ENCODE measurements around the gene TUBB.

DNA sequence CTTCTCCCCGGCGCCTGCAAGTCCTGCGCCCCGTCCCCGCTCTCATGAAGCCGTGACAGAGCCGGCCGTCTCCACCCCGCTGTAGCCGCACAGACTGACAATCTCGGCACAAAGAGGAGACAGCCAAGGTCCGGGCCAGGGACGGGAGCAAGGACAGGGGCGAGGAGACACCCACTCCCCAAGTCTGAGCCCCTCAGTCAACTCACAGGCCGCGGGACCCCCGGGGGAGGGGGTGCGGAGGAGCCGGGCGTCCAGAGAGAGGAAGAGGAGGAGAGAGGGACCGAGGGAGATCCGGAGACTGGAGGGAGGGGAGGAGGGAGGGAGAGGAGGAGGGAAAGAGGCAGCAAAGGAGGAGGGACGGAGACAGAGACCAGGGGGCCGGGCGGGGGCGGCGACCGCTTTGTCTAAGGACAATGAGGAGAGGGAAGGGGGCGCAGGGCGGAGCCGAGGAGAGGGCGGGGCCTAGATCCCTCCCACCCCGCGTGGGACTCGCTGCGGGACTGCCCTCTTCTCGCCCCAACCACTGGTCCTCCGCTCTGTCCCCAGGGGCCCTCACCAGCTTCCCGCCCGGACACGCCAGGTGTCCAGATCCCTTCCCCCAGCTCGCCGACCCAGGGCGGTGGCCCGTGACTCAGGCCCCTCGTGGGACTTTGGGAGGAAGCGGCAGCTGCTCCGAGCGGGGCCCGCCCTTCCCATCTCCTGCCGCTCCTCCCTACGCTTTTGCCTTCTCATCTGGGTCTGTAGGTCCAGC is 33.1 kb upstream of the TUBB start:
- no peak for TF ChIP-seq EZH2phosphoT487 (IDR thresholded peaks at IDR 0.05; ENCODE audit: low read length)
- TF ChIP-seq, protein P1, sequence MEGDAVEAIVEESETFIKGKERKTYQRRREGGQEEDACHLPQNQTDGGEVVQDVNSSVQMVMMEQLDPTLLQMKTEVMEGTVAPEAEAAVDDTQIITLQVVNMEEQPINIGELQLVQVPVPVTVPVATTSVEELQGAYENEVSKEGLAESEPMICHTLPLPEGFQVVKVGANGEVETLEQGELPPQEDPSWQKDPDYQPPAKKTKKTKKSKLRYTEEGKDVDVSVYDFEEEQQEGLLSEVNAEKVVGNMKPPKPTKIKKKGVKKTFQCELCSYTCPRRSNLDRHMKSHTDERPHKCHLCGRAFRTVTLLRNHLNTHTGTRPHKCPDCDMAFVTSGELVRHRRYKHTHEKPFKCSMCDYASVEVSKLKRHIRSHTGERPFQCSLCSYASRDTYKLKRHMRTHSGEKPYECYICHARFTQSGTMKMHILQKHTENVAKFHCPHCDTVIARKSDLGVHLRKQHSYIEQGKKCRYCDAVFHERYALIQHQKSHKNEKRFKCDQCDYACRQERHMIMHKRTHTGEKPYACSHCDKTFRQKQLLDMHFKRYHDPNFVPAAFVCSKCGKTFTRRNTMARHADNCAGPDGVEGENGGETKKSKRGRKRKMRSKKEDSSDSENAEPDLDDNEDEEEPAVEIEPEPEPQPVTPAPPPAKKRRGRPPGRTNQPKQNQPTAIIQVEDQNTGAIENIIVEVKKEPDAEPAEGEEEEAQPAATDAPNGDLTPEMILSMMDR (IDR thresholded peaks at IDR 0.05; ENCODE audit: low read length): no peak
